ENCODE data around the gene TRAF3. TPM values are rescaled to one million over a fixed set of nuclear protein-coding genes. Genes with fewer than 3 reads are reported as not detected.

Gene TRAF3
- total RNA-seq, 1 donor from 2014 or later, result 32.3 TPM

DNA sequence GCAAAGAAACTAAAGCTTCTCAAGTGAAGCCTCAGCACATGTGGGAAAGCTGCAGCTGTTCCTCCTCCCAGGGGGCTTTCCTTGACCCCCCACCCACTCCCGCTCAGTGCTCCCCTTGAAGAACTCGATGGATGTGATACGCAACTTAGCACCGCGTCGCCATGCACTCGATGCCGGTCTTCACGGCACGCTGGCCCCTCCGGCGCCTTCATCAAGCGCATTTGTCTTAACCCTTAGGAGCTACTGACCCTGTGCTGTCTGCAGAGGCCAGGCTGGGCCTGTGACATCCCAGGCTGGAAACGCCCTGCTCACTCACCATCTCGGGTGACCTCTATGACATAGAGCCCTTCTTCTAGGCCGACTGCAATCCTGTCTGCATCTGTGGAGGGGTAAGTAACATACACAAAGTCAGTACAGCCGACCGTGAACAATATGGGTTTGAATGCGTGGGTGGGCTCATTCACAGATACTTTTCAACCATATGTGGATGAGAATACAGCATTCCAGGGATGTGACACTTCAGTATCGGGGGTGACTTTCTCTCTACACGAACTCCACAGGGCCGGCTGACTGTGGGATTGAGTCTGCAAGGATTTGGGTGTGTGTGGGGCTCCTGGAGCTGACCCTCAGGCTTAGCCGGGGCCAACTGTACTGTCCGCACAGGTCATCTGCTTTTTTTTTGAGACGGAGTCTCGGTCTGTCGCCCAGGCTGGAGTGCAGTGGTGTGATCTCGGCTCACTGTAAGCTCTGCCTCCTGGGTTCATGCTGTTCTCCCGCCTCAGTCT is 168.3 kb downstream of the TRAF3 start:
- no peaks in the 10 kb centered on the region for H3K27me3 ChIP-seq (ENCODE audit: control insufficient read depth, insufficient read depth, low read length)
- peaks cover 3% of the 10 kb centered on the region for H3K36me3 ChIP-seq (ENCODE audit: control insufficient read depth, insufficient read depth, low read length)
- no peak overlapping the region for H3K4me3 ChIP-seq (ENCODE audit: low read depth, low read length)
- TF ChIP-seq, protein P1, sequence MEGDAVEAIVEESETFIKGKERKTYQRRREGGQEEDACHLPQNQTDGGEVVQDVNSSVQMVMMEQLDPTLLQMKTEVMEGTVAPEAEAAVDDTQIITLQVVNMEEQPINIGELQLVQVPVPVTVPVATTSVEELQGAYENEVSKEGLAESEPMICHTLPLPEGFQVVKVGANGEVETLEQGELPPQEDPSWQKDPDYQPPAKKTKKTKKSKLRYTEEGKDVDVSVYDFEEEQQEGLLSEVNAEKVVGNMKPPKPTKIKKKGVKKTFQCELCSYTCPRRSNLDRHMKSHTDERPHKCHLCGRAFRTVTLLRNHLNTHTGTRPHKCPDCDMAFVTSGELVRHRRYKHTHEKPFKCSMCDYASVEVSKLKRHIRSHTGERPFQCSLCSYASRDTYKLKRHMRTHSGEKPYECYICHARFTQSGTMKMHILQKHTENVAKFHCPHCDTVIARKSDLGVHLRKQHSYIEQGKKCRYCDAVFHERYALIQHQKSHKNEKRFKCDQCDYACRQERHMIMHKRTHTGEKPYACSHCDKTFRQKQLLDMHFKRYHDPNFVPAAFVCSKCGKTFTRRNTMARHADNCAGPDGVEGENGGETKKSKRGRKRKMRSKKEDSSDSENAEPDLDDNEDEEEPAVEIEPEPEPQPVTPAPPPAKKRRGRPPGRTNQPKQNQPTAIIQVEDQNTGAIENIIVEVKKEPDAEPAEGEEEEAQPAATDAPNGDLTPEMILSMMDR (IDR thresholded peaks at IDR 0.05; ENCODE audit: insufficient read depth, low read length, poor library complexity, severe bottlenecking), result no peak
- no peak for DNase-seq (ENCODE audit: low read depth)

DNA sequence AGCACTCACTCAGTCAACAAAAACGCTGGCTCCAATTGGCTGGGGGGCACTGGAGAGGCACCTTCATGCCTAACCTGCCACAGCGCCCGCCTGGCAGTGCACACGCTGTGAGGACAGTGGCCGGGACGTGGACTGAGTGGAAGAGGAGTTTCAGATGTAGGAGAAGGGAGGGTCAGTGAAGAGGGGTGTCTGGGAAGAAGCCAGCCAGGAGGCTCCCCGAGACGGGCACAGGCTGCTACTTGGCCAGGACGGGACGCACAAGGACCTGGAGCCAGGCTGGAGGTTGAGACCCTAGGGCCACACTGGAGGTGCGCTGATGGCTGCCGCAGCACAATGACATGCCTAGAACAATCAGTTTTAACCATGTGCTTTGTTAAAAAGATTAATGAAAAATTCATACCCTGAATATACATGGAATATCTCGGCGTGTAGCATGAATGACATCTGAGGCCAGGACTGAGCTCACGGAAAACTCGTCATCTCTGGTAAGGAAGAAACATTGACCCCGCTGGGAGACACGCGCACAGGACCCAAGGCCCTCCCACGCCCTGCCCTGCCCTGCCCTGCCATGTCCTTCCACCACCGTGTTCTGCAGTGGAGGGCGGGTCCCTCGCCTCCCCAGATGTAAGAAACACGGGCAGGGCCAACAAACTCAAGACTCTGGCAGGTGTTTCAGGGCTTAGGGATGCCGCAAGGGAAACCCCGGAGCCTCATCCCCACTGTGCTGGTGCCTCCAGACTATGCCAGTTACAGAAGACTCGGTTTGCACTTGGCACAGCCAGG is 170.3 kb downstream of the TRAF3 start:
- TF ChIP-seq, protein P1 (IDR thresholded peaks at IDR 0.05; ENCODE audit: insufficient read depth, low read length, poor library complexity, severe bottlenecking), result no peak
- H3K36me3 ChIP-seq (ENCODE audit: control insufficient read depth, insufficient read depth, low read length), result peaks cover 4% of the 10 kb centered on the region
- H3K4me3 ChIP-seq (ENCODE audit: low read depth, low read length), result no peak overlapping the region
- no peaks in the 10 kb centered on the region for H3K27me3 ChIP-seq (ENCODE audit: control insufficient read depth, insufficient read depth, low read length)
- no peak for DNase-seq (ENCODE audit: low read depth)

DNA sequence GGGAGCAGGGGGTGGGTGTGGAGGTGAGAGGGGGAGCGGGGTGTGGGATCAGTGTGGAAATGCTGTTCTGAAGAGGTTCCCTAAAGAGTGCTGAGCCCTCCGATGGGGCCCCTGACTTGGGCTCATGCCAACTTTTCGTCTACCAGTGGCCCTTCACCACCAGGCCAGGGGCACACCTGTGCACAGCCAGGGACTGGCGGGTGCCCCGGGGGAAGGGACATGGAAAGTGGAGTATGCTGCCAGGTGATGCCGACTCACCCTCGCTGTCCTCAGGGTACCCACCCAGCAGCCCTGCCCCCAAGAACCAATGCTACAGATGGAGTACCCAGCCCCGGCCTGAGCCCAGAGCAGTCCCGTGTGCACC is 171.4 kb downstream of the TRAF3 start:
- Histone ChIP-seq H3K27me3 (ENCODE audit: control insufficient read depth, insufficient read depth, low read length) (no peaks in the 10 kb centered on the region), H3K4me3 (ENCODE audit: low read depth, low read length) (no peak overlapping the region), H3K36me3 (ENCODE audit: control insufficient read depth, insufficient read depth, low read length) (peaks cover 5% of the 10 kb centered on the region)
- TF ChIP-seq, protein P1 (IDR thresholded peaks at IDR 0.05; ENCODE audit: insufficient read depth, low read length, poor library complexity, severe bottlenecking), result no peak
- no peak for DNase-seq (ENCODE audit: low read depth)

DNA sequence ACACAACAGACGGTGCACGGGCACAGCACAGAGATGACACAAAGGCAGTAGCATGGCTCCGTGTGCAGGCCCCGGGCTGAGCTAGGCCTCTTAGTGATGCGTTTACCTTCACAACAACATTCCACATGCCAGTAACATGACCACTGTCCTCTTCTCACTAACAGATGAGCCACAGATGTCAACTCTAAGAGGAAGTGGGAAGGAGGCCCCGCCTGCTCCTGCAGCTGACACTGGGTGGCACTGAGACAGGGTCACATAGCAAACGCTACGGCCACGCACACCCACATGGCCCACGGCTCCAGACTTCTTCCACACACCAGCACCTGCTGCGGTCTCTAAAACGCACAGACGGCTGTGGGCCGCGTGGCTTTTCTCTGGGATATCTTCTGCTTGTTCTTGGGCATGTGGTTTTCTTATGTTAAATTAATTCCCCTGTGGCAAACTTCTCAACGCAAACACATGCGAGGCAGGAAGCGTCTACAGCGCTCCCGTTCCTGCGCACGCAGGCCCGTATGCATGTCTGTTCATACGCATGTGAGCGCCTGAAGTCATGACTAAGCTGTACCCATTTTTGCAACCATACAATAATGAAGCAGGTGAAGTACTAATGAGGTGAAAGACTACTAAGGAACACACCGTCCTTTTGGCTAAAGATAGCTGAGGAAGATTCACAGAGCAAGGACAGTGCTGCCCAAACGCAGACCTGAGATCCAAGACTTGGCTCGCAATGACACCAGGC is 172.0 kb downstream of the TRAF3 start:
- H3K4me3 ChIP-seq (ENCODE audit: low read depth, low read length), result no peak overlapping the region
- TF ChIP-seq, protein P1 (IDR thresholded peaks at IDR 0.05; ENCODE audit: insufficient read depth, low read length, poor library complexity, severe bottlenecking), result no peak
- no peak for DNase-seq (ENCODE audit: low read depth)
- H3K36me3 ChIP-seq (ENCODE audit: control insufficient read depth, insufficient read depth, low read length), result peaks cover 5% of the 10 kb centered on the region
- no peaks in the 10 kb centered on the region for H3K27me3 ChIP-seq (ENCODE audit: control insufficient read depth, insufficient read depth, low read length)

DNA sequence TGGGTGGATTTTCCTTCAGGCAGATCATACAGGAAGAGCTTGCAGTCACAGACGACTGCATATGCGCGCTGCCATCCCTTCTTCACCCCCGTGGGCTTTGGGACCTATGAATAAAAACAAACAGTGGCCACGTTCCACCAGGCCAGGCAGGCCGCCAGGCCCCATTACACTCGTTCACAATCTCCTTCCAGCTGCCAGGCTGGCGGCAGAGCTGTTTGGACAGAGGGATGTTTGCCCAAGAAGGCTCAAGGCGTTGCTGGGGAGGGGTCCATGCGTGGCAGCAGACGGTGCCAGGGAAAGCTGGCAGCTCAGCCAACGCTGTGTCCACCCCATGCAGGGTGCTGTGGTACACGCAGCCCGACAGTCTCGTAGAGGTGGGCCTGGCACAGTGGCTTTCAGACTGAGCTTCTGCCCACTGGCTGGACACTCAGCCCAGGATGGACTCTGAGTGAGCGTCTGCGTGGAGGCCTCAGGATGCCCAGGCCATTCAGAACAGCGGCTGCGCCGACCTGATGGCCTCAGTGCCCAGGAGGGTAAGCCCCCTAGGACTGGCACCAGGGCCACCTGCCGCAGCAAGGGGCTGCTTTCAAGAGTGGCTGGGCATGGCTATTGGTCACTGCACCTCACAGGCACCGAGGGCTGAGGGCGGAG is 172.7 kb downstream of the TRAF3 start:
- Histone ChIP-seq H3K27me3 (ENCODE audit: control insufficient read depth, insufficient read depth, low read length) (no peaks in the 10 kb centered on the region), H3K4me3 (ENCODE audit: low read depth, low read length) (no peak overlapping the region), H3K36me3 (ENCODE audit: control insufficient read depth, insufficient read depth, low read length) (peaks cover 8% of the 10 kb centered on the region)
- TF ChIP-seq, protein P1 (IDR thresholded peaks at IDR 0.05; ENCODE audit: insufficient read depth, low read length, poor library complexity, severe bottlenecking), result no peak
- DNase-seq (ENCODE audit: low read depth), result no peak

All from kidney epithelial cell (primary cell).